ENCODE data around the gene AGRN.
"Not testable (repeated sequence)": the region's sequence is repeated elsewhere in the genome, so short reads cannot be mapped to it uniquely, and the experiment has no call there.

Gene AGRN

DNA sequence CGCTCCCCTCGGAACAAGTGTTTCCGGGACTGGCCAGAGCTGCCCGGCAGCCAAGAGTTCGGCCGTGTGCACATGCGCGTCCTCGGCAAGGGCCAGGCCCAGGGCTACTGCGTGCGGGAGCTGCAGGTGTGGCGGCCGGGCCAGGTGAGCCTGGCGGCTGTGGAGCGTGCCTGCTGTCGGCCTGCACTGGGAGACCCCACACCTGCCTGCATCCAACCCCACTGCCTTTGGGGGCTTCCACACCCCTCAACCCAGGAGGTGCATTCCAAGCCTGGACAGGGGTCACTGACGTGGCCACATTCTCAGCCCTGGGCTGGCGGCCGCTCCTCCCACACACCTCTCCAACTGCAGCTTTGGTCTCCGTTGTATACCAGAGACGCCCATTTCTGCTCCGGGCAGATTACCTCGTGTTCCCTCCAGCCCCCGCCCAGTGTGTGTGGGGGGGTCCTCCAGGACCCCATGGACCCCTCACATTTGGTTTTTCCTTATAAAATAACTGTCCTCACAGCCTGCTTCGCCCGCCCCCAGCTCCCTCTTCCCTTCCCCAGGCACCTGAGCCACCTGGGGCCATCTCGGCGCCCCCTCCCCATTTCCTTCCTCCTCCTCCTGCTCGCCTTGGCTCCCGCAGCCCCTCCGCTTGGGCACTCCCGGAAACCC is 48.1 kb downstream of the AGRN start:
- no peak for DNase-seq

DNA sequence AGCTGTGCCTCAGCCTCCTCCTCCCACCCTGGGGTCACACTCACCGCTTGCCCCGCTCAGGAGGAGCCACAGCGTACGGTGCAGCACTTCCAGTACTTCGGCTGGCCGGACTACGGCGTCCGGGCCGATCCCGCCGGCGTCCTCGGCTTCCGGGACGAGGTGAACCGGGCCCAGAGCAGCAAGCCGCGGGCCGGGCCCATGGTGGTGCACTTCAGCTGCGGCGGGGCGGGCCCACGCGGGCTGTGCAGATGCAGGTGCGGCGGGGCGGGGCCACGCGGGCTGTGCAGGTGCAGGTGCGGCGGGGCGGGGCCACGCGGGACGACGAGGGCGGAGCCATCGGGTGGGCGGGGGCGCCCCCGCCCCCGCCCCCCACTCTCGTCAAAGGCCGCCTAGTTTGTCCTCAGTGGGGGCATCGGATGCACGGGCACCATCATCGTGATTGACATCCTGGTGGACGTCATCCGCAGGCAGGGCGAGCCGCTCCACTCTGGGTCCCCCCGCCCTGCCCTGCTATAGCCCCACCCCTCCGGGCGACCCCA is 48.7 kb downstream of the AGRN start:
- no peak for DNase-seq

DNA sequence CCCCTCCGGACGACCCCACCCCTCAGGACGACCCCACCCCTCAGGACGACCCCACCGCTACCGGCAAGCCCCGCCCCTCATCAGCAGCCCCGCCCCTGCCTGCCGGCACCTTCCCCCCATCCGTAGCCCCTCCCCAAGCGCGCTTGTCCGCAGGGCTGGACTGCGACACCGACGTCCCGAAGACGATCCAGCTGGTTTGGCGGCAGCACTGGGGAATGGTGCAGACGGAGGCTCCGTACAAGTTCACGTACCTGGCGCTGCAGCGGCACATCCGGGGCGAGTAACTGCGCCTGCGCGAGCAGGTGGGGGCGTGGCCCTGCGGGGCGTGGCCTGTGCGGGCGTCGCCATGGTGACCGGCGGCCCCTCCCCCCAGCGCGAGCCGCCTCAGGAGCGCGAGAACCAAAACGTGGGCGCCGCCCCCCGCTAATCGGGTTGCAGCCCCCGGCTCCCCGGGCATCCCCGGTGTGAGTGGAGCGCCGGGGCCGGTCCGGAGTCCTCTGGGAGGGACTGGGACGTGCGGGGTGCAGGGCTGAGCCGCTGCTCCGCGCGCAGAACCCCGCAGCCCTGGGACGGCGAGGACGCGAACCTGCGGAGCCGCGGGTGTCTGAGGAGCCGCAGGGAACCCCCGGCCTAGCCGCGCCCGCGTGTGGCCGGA is 49.3 kb downstream of the AGRN start:
- DNase-seq, result peak; percentile 90 to 96

DNA sequence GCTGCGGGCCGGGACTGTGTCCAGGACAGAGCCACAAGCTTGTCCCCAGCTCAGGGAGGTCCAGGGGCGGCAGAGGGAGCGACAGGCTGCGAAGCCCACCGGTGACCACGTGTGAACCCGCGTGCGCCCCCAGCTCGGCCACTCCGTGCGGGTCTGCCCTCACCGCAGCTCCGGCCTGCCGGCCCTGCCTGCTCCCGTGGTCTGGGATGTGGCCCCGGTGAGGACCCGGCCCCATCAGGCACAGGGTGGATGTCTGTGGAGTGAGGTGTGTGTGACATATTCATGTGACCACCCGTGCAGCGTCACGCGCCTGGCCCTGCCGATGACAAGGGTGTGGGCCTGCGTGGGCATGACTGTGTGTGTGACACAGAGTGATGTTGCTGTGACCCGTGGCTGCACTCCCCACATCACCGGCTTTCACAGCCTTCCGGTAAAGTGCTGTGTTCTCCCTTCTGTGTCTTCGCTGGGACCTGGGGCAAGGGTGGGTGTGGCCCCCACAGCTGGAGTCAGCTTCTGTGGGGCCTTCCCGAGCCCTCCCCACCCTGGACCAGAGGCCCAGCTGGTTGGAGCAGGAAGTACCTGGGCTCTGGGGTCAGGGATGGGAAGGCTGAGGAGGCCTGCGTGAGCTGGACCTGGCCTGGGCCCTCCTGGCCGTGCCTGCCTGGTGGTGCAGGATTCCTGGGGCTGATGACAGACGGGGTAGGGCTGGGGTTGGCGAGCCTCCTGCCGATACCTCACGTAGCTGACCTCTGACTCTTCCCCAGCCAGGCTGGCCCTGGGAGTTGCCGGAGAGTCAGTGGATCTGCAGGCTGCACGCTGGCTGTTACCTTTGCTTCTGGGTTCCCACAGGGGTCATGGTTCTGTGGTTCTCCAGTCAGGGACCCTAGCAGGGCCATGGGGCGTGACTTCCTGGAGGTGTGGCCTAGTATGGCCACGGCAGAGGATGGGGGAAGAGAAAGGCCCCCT is 50.1 kb downstream of the AGRN start:
- DNase-seq, result no peak

DNA sequence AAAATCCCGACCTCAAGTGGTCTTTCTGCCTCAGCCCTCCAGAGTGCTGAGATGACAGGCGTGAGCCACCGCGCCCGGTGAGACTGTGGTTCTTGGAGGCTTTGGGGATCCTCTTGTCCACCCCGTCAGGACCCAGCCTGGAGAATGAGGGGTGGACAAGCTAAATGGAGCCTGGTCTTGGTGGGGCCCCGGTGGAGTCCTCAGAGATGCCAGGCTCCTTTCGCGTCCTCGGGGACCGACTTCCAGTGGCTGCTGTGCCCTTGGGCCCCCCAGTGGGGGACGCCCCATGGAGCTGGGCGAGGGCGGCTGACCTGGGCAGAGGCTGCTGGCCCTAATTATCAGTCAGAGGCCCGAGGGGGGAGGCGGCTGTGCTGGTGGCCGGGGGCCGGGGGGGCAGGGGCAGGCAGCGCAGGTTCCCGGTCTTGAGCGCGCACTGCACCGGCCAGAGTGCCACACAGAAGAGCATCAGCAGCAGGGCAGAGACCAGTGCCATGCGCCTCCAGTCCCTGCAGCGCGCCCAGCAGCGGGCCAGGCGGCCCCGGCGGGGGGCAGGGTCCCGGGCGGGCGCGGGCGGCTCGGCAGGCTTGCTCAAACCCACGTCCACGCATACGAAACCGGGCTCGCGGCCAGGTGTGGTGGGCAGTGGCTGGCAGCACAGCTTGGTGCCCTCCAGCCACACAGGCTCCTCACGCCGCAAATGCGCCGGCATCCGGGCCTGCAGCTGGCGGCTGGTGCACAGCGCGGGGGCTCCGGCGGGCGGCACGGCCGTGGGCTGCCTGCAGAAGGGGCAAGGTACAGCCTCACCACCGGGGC is 51.8 kb downstream of the AGRN start:
- no peak for DNase-seq

DNA sequence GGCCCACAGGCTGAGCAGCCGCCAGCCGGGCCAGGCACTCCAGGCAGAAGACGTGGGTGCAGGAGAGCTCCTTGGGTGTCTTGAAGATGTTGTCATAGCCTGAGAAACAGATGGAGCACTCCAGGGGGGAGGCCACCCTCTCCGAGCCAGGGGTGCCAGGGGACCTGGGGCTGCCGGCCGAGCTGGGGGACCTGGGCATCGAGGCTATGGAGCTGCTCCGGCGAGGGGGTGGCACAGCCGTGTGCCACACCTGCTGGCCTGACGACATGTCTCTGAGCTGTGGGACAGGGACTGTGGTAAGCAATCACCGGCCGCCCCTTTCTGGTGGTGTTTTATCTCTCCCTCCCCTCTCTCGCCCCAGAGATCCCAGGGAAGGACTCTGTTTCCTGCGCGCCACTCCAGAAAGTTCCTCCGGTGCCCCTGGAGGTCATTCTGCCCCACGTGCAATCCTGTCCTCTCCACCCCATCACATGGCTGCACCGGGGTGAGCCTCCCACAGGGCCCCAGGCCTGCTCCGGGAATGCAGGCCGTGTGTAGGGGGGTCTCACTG is 52.5 kb downstream of the AGRN start:
- no peak for DNase-seq

DNA sequence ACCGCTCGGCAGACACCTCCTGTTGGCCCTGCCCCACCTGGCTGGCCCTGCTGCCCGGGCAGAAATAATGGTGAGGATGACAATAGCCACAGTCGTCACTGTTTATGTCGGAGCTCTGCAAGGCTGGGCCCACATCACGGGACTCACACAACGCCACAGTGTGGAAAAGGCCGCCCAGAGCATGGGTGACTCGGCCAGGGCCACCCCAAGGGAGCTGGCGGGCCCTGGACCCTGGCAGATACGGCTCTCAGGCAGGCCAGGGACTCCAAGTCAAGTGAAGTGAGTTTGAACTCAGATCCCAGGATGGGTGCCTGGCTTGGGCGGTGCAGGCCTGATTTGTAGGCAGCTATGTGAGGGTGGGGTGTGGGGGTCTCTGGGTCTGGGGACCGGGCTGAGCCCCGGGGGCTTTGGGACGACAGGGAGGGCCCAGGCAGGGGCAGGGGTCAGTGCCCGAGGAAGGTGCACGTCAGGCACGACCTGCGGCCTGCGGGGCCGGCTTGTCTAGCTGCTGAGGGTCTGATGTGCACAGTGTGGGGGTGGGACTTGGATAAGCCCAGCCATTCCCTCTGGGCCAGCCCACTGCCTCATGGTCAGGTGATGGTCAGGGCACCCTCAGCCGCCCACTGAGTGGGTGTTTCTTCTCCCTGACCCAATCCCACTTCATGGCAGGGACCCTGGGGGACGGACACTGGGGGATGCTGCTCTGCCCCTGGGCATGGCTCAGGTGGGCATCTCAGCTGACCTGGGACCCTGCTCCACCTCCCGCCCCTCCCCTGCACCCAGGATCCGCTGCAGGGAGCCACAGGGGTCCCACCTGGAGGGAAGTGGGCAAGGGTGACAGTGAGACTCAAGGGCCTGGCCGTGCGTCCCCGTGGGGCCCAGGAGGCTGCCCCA is 53.2 kb downstream of the AGRN start:
- DNase-seq, result no peak

DNA sequence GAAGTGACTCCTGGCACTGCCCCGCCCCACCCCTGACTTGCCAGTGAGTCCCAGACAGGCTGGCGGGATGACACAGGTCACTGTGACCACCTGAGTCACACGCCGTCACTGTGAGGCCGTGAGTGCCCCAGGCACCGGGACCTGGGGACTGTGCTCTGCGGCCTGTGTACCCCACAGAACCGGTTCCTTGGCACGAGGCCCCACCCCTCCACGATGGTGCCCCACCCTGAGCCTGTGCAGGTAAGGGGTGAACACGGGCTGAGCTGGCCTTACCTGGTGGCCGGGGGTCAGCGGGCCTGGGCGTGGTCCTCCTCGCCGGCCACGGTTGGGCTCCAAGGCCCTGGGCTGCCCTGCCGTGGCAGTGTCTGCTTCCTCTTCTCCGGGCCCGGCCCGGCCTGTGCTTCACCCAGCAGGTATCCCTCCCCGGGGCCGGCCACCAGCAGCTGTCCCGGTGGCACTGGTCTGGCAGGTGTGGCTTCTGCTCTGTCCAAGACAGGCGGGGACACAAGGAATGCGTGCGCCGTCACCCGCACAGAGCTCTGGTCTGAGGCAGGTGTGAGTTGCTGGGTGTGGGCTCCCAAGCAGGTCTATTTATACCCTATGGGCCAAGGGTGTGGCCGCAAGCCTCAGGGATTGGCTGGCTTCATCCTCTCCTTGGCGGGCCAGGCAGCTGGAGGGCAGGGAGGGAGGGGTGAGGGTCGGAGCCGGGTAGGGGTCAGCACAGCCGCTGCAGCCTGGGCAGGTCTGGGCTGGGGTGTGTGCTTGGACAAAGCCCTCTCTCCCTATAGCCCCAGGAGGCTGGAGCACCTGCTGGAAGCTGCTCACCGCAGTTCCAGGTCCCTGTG is 54.0 kb downstream of the AGRN start, which contains the start of gene RNF223:
TSS of gene RNF223 (minus strand) at position 564 of the 845 bp plus-strand sequence. CDS start 1,740 bp downstream, outside the sequence.
- no peak for DNase-seq

DNA sequence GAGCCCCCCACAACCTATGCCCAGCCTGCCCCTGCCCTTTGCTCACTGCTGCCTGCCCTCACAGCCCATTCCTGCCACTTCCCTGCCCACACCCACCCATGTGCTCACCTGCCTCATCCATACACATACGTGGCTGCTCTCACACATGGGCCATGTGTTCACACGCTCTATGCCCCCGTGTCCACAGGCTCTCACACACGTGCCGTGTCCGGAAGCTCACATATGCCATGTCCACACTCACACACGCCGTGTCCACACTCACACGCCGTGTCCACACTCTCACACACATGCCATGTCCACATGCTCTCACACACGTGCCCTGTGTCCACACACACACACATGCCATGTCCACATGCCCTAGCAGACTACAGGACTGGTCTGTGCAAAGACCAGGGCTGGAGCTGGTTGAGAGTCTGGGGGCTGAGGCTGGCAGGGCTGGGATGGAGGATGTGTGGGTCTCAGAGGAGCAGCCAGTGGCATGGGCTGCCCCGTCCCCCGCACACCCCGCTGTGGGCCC is 54.8 kb downstream of the AGRN start:
- DNase-seq, result no peak

DNA sequence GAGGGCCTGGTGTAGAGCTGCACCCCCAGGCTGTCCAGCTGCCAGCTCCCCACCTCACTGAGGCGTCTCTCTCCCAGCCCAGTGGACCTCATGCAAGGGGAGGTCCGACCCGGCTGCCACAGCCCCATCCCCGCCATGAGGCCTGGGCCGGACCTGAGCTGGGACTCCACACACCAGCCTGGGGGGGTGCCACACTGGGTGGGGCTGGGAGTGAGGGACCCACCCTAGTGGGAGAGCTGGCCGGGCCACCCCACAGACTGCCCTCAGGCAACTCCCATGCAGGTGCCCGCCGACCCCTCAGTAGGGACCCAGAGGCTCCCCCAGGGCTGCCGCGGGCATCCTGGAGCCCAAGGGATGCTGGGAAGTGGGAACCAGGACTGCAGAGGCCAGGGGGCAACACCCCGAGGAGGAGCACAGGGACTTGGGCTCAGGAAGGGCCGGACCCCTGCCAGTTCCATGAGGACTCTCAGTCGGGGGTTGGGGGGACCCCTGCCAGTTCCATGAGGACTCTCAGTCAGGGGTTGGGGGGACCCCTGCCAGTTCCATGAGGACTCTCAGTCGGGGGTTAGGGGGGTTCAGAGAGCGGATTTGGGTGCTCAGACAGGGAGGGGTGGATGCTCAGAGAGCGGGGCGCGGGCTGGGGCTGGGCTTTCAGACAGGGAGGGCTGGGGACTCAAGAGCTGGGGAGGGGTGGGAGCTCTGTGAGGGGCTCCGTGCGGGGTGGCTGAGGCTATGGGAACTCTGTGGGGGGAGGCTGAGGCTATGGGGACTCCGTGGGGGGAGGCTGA is 55.4 kb downstream of the AGRN start:
- no peak for DNase-seq

DNA sequence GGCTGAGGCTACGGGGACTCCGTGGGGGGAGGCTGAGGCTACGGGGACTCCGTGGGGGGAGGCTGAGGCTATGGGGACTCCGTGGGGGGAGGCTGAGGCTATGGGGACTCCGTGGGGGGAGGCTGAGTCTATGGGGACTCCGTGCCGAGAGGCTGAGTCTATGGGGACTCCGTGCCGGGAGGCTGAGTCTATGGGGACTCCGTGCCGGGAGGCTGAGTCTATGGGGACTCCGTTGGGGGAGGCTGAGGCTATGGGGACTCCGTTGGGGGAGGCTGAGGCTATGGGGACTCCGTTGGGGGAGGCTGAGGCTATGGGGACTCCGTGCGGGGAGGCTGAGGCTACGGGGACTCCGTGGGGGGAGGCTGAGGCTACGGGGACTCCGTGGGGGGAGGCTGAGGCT is 57.5 kb downstream of the AGRN start:
- not testable (repeated sequence) for DNase-seq

DNA sequence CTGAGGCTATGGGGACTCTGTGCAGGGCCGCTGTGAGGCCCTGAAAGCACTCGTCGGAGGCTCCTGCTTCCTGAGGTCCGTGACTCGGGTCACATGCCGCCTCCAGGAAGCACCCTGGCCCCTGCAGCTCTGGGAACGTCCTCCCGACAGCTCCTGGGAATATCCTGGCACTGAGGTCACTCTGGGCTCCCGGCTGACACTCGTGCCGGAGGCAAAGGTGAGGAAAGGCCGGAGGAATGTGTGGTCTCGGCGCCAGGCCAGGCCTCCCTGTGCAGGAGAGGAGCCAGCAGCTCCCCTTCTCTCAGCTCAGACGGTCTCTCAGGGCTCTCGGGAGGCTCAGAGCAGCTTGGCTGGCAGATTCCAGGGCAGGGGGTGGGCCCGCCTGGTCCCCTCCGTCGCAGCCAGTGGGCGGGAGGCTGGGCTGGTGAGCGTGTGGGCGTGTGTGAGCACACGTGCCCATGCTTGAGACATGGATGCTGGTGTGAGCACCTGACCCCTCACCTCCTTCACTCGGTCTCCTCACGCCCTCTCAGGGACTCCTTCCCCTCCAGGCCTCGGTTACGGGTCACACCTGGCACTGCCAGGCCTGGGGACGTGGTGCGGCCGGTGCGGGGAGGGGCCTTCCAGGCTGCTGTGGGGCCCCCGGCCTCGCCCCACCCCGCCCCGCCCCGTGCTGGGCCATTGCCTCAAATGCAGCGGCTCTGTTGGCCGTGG is 59.6 kb downstream of the AGRN start:
- DNase-seq, result no peak

DNA sequence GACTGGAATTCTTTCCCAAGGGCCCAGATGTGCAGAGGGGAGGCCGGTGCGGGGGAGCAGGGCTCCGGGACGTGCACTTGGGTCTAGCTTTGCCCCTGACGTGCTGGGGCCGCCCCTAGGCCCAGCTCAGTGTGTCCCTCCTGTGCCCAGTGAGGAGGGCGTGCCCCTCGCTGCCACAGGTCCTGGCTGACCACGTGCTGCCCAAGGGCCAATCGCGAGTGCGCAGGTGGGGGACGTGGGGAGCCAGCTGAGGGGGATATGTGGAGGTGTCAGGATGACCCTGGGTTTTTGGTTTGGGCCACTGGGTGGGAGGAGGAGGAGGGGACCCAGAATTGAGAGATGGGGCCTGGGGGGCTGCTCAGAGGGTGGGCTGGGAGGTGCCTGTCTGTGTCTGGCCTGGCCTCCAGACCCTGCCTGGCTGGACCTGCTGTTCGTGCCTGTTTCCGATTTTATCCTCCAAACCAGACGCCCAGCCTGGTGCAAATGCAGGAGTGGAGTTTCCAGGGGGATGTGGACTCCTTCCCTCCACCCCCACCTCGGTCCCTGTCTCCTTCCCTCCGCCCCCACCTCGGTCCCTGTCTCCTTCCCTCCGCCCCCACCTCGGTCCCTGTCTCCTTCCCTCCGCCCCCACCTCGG is 60.3 kb downstream of the AGRN start:
- no peak for DNase-seq

DNA sequence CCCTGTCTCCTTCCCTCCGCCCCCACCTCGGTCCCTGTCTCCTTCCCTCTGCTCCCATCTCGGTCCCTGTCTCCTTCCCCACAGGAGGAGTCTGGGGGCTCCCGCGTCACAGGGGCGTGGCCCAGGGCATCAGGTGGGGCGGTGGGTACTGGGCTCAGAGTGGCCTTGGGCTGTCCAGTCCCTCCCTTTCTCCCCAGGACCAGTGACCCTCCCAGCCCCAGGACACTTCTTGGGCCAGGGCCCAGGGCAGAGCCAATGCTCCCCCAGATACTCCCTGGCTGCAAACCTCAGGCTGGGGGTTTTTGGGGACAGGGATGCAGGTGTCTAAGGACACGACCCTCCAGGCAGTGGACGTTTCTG is 61.0 kb downstream of the AGRN start:
- no peak for DNase-seq

DNA sequence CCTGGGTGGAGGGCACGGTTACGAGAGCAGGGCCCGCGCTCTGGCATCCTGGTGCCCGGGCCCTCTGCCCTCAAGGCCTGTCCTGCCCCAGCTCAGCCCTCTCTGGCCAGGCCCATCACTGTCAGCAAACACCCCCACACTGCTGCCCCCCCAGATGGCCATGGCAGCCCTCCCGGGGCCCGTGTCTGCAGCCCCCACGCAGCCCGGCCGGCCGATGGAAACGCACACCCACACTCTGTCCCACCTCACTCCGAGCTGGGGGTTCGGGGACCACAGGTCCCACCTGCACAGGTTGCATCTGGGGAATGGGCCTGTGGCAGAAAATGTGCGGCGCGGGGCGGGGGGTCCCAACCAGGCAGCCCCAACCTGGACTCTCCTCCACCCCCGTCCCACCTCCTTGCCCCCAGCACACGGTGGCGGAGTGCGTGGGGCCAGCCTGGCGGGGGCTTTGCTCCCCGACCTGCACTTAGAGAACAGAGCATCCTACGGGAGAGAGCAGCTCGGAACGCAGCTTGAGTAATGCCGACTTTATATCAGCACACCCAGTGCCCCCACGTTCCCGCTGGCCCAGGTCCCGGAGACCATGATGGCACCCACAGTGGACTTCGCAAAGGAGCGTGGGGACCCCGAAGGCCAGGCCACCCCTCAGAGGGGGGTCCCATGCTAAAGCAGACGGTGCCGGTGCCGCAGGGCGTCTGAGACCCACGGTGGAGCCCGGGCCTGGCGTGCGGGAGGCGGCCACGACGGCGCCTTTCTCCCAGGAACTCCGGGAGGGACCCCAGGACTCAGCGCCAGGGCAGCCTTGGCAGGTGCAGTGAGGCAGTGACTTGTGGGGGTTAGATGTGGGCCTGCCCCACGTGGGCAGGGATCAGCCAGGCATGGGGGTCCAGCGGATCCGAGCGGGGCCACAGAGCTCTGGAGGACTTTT is 61.7 kb downstream of the AGRN start:
- DNase-seq, result no peak

DNA sequence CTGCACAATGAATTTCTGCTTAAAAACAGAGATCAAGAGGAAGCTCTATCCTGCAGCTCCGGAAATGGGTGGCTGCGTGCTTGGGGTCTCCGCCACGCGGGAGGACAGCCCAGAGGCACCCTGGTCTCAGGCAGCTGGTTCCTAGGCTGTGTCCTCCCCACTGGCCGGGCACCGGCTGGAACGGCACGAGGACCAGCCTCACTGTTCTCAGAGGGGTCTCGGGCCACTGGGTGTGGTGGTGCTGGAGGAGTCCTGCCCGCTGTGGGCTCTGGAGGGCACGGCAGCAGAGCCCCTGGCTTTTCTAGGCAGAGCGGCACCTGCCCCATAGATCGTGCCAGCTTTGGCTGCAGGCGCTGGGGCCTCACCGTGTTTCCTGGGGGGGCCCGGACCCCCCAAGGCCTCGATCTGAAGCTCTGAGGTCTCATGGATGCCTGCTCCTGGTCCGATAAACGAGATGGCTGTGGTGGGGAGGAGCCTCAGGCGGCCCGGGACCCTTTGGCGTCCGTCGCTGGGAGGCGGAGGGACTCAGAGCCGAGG is 62.4 kb downstream of the AGRN start:
- no peak for DNase-seq
